ENCODE data around the gene MITF. TPM values are rescaled to one million over a fixed set of nuclear protein-coding genes. Genes with fewer than 3 reads are reported as not detected.

Gene MITF
- total RNA-seq, 1 experiment from 2014 or later = 1.9 TPM

DNA sequence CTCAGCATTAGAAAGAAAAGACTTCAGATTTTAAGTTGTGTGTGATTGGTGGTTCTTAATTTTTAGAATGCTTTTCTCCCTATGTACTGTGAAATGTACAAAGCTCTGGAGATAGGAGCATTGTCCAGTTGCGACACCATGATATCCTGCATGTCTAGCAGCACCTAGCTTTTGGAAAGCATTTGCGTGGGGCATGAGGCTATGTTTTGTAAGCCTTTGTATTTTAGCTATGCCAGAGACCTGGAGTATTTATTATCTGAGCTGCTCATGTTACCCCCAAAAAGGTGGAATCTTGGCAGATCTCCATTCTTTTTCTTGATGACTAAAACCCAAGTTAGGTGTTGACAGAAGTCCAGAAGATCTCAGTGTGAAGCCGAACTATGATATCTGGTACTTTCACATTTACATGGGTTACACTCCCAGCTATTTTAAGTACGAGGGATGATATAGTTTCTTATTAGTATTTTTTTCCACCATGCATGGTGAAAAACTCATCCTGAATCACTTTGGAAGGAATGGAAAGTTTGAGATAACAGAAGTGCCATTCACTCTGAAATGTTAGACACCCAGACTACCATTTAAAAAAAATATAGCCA lies 133.6 kb downstream of the MITF start:
- no peaks in the 10 kb centered on the region for H3K9me3 ChIP-seq (ENCODE audit: control insufficient read depth in 1 of 2, insufficient read depth in 1 of 2, low read depth in 1 of 2, low read length in 2 of 2)
- no peaks in the 10 kb centered on the region for H3K9me2 ChIP-seq (ENCODE audit: insufficient read depth)
- H4K20me1 ChIP-seq (ENCODE audit: insufficient read depth) = no peaks in the 10 kb centered on the region
- TF ChIP-seq POLR2AphosphoS5 (IDR thresholded peaks at IDR 0.05; ENCODE audit: low read depth, low read length) = no peak
- no peak for TF ChIP-seq SP1 (IDR thresholded peaks at IDR 0.05; ENCODE audit: low read depth)
- TF ChIP-seq RAD21 (IDR thresholded peaks at IDR 0.05; ENCODE audit: low read depth) = no peak
- TF ChIP-seq, protein P1, sequence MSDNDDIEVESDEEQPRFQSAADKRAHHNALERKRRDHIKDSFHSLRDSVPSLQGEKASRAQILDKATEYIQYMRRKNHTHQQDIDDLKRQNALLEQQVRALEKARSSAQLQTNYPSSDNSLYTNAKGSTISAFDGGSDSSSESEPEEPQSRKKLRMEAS (IDR thresholded peaks at IDR 0.05) = no peak
- TF ChIP-seq, protein P2, sequence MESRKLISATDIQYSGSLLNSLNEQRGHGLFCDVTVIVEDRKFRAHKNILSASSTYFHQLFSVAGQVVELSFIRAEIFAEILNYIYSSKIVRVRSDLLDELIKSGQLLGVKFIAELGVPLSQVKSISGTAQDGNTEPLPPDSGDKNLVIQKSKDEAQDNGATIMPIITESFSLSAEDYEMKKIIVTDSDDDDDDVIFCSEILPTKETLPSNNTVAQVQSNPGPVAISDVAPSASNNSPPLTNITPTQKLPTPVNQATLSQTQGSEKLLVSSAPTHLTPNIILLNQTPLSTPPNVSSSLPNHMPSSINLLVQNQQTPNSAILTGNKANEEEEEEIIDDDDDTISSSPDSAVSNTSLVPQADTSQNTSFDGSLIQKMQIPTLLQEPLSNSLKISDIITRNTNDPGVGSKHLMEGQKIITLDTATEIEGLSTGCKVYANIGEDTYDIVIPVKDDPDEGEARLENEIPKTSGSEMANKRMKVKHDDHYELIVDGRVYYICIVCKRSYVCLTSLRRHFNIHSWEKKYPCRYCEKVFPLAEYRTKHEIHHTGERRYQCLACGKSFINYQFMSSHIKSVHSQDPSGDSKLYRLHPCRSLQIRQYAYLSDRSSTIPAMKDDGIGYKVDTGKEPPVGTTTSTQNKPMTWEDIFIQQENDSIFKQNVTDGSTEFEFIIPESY (IDR thresholded peaks at IDR 0.05; ENCODE audit: extremely low read depth, insufficient replicate concordance, low read length) = no peak
- TF ChIP-seq EGR1 (IDR thresholded peaks at IDR 0.05; ENCODE audit: low read depth) = no peak
- no peak for TF ChIP-seq FOSL1 (IDR thresholded peaks at IDR 0.05; ENCODE audit: low read depth)
- TF ChIP-seq ELF1 (IDR thresholded peaks at IDR 0.05; ENCODE audit: borderline replicate concordance, low read depth) = no peak
- TF ChIP-seq TCF7L2 (IDR thresholded peaks at IDR 0.05; ENCODE audit: borderline replicate concordance, extremely low read depth, insufficient read depth, insufficient read length) = no peak
- no peak for TF ChIP-seq CEBPB (IDR thresholded peaks at IDR 0.05; ENCODE audit: low read depth)
- TF ChIP-seq, protein P3, sequence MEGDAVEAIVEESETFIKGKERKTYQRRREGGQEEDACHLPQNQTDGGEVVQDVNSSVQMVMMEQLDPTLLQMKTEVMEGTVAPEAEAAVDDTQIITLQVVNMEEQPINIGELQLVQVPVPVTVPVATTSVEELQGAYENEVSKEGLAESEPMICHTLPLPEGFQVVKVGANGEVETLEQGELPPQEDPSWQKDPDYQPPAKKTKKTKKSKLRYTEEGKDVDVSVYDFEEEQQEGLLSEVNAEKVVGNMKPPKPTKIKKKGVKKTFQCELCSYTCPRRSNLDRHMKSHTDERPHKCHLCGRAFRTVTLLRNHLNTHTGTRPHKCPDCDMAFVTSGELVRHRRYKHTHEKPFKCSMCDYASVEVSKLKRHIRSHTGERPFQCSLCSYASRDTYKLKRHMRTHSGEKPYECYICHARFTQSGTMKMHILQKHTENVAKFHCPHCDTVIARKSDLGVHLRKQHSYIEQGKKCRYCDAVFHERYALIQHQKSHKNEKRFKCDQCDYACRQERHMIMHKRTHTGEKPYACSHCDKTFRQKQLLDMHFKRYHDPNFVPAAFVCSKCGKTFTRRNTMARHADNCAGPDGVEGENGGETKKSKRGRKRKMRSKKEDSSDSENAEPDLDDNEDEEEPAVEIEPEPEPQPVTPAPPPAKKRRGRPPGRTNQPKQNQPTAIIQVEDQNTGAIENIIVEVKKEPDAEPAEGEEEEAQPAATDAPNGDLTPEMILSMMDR (IDR thresholded peaks at IDR 0.05 in 2 of 3, conservative IDR thresholded peaks at IDR 0.05 in 1 of 3; ENCODE audit: borderline replicate concordance in 1 of 3, insufficient read depth in 1 of 3, low read depth in 2 of 3, low read length in 2 of 3) = no peak
- no peak for TF ChIP-seq CBX3 (IDR thresholded peaks at IDR 0.05; ENCODE audit: low read depth)
- TF ChIP-seq, protein P4, sequence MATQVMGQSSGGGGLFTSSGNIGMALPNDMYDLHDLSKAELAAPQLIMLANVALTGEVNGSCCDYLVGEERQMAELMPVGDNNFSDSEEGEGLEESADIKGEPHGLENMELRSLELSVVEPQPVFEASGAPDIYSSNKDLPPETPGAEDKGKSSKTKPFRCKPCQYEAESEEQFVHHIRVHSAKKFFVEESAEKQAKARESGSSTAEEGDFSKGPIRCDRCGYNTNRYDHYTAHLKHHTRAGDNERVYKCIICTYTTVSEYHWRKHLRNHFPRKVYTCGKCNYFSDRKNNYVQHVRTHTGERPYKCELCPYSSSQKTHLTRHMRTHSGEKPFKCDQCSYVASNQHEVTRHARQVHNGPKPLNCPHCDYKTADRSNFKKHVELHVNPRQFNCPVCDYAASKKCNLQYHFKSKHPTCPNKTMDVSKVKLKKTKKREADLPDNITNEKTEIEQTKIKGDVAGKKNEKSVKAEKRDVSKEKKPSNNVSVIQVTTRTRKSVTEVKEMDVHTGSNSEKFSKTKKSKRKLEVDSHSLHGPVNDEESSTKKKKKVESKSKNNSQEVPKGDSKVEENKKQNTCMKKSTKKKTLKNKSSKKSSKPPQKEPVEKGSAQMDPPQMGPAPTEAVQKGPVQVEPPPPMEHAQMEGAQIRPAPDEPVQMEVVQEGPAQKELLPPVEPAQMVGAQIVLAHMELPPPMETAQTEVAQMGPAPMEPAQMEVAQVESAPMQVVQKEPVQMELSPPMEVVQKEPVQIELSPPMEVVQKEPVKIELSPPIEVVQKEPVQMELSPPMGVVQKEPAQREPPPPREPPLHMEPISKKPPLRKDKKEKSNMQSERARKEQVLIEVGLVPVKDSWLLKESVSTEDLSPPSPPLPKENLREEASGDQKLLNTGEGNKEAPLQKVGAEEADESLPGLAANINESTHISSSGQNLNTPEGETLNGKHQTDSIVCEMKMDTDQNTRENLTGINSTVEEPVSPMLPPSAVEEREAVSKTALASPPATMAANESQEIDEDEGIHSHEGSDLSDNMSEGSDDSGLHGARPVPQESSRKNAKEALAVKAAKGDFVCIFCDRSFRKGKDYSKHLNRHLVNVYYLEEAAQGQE (IDR thresholded peaks at IDR 0.05; ENCODE audit: low read depth) = no peak
- TF ChIP-seq, protein P5, sequence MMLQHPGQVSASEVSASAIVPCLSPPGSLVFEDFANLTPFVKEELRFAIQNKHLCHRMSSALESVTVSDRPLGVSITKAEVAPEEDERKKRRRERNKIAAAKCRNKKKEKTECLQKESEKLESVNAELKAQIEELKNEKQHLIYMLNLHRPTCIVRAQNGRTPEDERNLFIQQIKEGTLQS (IDR thresholded peaks at IDR 0.05) = no peak
- no peak for TF ChIP-seq YY1 (IDR thresholded peaks at IDR 0.05; ENCODE audit: extremely low read depth, insufficient replicate concordance, low read depth, low read length)
- TF ChIP-seq ZFX (IDR thresholded peaks at IDR 0.05) = no peak
- no peaks in the 10 kb centered on the region for H3K27me3 ChIP-seq (ENCODE audit: insufficient read depth, low read length)
- no peak overlapping the region for H3K9ac ChIP-seq (ENCODE audit: low read length)
- H3K79me2 ChIP-seq (ENCODE audit: insufficient read depth, low read length) = no peaks in the 10 kb centered on the region
- ATAC-seq (no peak), DNase-seq (ENCODE audit: low read depth, low spot score) (no peak)
- intact Hi-C loops (cut with micrococcal nuclease) = no loop called here
- H2AFZ ChIP-seq (ENCODE audit: low read depth, low read length, poor library complexity, severe bottlenecking) = no peak overlapping the region
- CTCF ChIA-PET = no interaction called here
- H3K36me3 ChIP-seq (ENCODE audit: control insufficient read depth in 1 of 2, insufficient read depth in 2 of 2, low read length in 2 of 2) = no peaks in the 10 kb centered on the region
- no peak overlapping the region for H3K4me3 ChIP-seq (replicated peaks in 1 of 2; ENCODE audit: low read depth in 1 of 2, low read length in 2 of 2)
- H3K4me1 ChIP-seq (ENCODE audit: control insufficient read depth in 1 of 2, insufficient read depth in 2 of 2, low read length in 2 of 2) = no peaks in the 10 kb centered on the region
- RAD21 ChIA-PET (ENCODE audit: low non-redundant PET in 1 of 2, low total read pairs in 2 of 2, uncharacterized antibody in 2 of 2, unreplicated experiment in 2 of 2) = no interaction called here
- no peak overlapping the region for H3K4me2 ChIP-seq (ENCODE audit: low read length)
- no peak overlapping the region for H3K27ac ChIP-seq (ENCODE audit: low read depth, low read length)
- BruUV-seq (replicated peaks) = no TSS peak
- POLR2A ChIA-PET = no interaction called here

All from HCT116 (cell line).